Measurements from ENCODE around the gene ADAMTS12.

DNA sequence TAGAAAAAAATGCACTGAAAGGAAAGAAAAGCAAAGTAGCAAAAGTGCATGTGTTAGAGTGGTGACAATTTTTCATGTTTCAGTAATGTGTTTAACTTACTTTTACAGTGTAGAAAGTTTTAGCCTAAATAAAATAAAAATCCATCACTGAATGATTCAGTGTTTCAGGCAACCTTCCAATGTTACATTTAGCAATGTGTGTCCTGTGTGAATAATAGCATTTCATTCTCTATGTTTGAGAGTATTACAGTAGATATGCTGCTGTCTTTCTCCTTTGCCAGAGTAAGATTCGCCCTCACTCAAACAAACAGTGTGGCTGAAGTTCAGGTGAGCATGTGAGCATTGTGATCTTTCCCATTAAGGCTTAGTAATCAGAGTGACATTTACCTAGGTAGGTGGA is 279.9 kb downstream of the ADAMTS12 start:
- TF ChIP-seq, protein P1, sequence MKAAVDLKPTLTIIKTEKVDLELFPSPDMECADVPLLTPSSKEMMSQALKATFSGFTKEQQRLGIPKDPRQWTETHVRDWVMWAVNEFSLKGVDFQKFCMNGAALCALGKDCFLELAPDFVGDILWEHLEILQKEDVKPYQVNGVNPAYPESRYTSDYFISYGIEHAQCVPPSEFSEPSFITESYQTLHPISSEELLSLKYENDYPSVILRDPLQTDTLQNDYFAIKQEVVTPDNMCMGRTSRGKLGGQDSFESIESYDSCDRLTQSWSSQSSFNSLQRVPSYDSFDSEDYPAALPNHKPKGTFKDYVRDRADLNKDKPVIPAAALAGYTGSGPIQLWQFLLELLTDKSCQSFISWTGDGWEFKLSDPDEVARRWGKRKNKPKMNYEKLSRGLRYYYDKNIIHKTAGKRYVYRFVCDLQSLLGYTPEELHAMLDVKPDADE (IDR thresholded peaks at IDR 0.05), result no peak
- TF ChIP-seq POLR2AphosphoS5 (IDR thresholded peaks at IDR 0.05; ENCODE audit: low read depth) (no peak), CREB1 (CRISPR knock-in tag; IDR thresholded peaks at IDR 0.05; ENCODE audit: low read depth) (no peak)

All from GM23338 (cell line).